Astrocyte of the spinal cord (primary cell): Measurements from ENCODE around the gene LEO1.

ENCODE experiments used
- DNase-seq: peaks from one replicate; pipeline ENCODE4 v3.0.0; 2011; ENCODE audit warnings: low read depth, low spot score
- H3K4me3 ChIP-seq: 2 replicates; pipeline ENCODE4 v1.5.1; 2011; ENCODE audit warnings: low read depth, mild to moderate bottlenecking, low read length, moderate library complexity
- in situ Hi-C: cut with HindIII; loops from 2 replicates; pipeline ENCODE4 v1.10.0; 2017; ENCODE audit warnings: low sequenced_read_pairs
- TF ChIP-seq, protein P1 (sequence below): IDR thresholded peaks from 2 replicates; pipeline ENCODE4 v1.5.1; 2012; ENCODE audit warnings: low read depth, mild to moderate bottlenecking, low read length, inconsistent platforms

The LEO1 gene

DNA sequence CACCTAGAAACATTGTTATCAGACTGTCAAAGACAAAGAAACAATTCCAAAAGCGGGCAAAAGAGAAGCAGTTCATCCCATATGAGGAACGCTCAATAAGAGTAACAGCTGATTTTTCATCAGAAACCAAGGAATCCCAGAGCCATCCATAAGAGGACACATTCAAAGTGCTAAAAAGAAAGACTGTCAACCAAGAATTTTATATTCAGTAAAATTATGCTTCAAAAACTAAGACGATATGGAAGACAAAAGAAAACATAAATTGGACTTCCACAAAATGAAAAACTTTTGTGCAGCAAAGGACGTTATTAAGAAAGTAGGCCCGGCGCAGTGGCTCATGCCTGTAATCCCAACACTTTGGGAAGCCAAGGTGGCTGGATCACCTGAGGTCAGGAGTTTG lies 4.0 kb downstream of the LEO1 start:
- DNase-seq: no peak
- in situ Hi-C loops: no loop called here
- TF ChIP-seq, protein P1, sequence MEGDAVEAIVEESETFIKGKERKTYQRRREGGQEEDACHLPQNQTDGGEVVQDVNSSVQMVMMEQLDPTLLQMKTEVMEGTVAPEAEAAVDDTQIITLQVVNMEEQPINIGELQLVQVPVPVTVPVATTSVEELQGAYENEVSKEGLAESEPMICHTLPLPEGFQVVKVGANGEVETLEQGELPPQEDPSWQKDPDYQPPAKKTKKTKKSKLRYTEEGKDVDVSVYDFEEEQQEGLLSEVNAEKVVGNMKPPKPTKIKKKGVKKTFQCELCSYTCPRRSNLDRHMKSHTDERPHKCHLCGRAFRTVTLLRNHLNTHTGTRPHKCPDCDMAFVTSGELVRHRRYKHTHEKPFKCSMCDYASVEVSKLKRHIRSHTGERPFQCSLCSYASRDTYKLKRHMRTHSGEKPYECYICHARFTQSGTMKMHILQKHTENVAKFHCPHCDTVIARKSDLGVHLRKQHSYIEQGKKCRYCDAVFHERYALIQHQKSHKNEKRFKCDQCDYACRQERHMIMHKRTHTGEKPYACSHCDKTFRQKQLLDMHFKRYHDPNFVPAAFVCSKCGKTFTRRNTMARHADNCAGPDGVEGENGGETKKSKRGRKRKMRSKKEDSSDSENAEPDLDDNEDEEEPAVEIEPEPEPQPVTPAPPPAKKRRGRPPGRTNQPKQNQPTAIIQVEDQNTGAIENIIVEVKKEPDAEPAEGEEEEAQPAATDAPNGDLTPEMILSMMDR: no peak
- H3K4me3 ChIP-seq: no peak overlapping the region

DNA sequence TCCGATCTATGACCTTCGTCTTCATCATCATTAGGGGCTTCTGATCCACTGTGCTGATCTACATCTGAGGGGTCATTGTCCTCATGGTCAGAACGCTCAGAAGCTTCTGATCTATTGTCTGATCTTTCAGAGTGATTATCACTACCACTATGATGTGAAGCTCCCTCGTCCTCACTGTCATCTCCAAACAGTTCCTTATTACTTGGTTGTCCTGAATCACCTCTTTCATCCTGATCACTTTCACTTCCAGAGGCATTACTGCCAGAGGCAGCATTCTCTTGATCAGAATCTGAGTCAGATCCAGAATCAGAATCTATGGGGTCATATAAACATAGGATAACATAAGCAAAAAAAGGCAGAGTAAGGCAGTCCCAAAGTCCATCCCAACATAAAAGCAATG lies 5.4 kb downstream of the LEO1 start:
- no peak overlapping the region for H3K4me3 ChIP-seq
- TF ChIP-seq, protein P1: no peak
- no peak for DNase-seq
- in situ Hi-C loops: no loop called here

DNA sequence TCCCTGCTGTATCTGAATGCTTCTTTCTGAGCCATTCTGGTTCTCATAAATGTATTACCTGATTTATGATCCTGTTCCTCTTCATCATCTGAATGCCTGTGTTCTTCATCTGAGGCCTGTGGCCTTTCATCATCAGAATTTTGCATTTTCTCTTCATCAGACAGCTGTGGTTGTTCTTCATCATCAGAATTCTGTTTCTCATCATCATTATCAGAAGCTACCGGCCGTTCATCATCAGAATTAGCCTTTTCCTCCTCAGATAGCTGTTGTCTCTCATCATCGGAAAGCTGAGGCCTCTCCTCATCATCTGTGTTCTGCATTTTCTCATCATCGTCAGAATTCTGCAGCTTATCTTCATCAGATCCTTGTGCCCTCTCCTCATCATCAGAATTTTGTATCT lies 5.9 kb downstream of the LEO1 start:
- no peak for DNase-seq
- in situ Hi-C loops: no loop called here
- no peak overlapping the region for H3K4me3 ChIP-seq
- TF ChIP-seq, protein P1: no peak

DNA sequence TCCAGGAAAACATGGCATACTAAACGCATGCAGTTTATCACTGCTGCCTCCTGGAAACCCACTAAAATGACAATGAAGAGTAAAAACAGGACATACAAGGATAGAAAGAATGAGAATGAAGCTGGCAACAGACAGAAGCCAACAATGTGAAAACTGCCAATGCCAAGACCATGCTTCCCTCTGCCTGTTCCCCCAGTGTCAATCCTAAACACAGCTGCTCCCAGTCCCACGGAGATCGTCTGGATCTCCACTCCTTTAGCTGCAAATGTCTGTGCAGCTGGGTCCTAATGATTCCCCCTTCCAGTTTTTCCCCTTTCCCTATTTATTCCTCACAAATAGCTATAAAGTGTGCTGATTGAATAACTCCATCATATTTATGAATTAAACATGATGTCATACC lies 16.1 kb downstream of the LEO1 start:
- in situ Hi-C loops: no loop called here
- TF ChIP-seq, protein P1: no peak
- H3K4me3 ChIP-seq: no peak overlapping the region
- no peak for DNase-seq

- in situ Hi-C loops: no loop called here
- no peak for DNase-seq
- no peak overlapping the region for H3K4me3 ChIP-seq
- TF ChIP-seq, protein P1: no peak
These were observed 18.8 kb downstream of the LEO1 start for GRCh38 chr15:51952805-51953204.

GRCh38 chr15:51947124-51947523 lies 24.5 kb downstream of the LEO1 start:
- H3K4me3 ChIP-seq: no peak overlapping the region
- in situ Hi-C loops: no loop called here
- TF ChIP-seq, protein P1: no peak
- no peak for DNase-seq

- DNase-seq: no peak
- no peak overlapping the region for H3K4me3 ChIP-seq
- in situ Hi-C loops: no loop called here
- TF ChIP-seq, protein P1: no peak
These were observed 32.4 kb downstream of the LEO1 start for GRCh38 chr15:51939216-51939615.
